Left lung (tissue), 10 donors: ENCODE data around the gene FAM163A. TPM values are rescaled to one million over a fixed set of nuclear protein-coding genes. Genes with fewer than 3 reads are reported as not detected.
A peak's percentile ranks its signal among the peaks of the same experiment; 100 is the strongest.

Source experiments
- ATAC-seq: fragments of 200-7000 bp; cut with Tn5 transposase; one replicate; pipeline ENCODE4 v1.9.1; 2020; ENCODE audit warnings: moderate library complexity
- DNase-seq, 4 donors: peaks; one replicate each; pipeline ENCODE4 v3.0.0-alpha.2; 2013 to 2020
- H3K27ac ChIP-seq, 2 donors: fragments of 200-600 bp; sonication (generic) in 1 of 2; one replicate each; pipeline versions ENCODE4 v1.5.0 to v1.8.0; 2020 to 2021
- H3K27me3 ChIP-seq, 2 donors: fragments of 200-600 bp; sonication (generic) in 1 of 2; one replicate each; pipeline versions ENCODE4 v1.5.0 to v1.8.0; 2020 to 2021
- H3K36me3 ChIP-seq, 2 donors: fragments of 200-600 bp; sonication (generic) in 1 of 2; one replicate each; pipeline versions ENCODE4 v1.5.0 to v1.8.0; 2020 to 2021
- H3K4me1 ChIP-seq, 2 donors: fragments of 200-600 bp; one replicate each; pipeline ENCODE4 v1.8.0; 2021
- H3K4me3 ChIP-seq, 2 donors: fragments of 200-600 bp; sonication (generic) in 1 of 2; one replicate each; pipeline versions ENCODE4 v1.5.0 to v1.8.0; 2020 to 2021; ENCODE audit warnings: mild to moderate bottlenecking in 1 of 2
- H3K9me3 ChIP-seq, 2 donors: fragments of 200-600 bp; sonication (generic) in 1 of 2; one replicate each; pipeline versions ENCODE4 v1.5.0 to v1.8.0; 2020 to 2021
- intact Hi-C, 2 donors: fragments of 100-400 bp; cut with DNase I; formaldehyde crosslinking; loops; one replicate each; pipeline versions ENCODE4 v1.11.2 to v1.14.2; 2022
- polyA plus RNA-seq, 6 donors: library from polyadenylated mRNA; unstranded; fragments of 120-200 nt; gene quantifications; one replicate each; pipeline ENCODE4 v1.2.1, GENCODE V29; 2013; ENCODE audit not compliant: insufficient read length in 6 of 6
- total RNA-seq, 2 donors: library from RNA; stranded (reverse); fragmentation: NEBNext Ultra II Directional; extraction: Animal tissue kit (Norgen Biotek cat#: 25700); gene quantifications; one replicate each; pipeline ENCODE4 v1.2.1, GENCODE V29; 2021
- TF ChIP-seq, protein P1 (sequence below), 2 donors: fragments of 200-600 bp; sonication (generic) in 1 of 2; IDR thresholded peaks; one replicate each; pipeline versions ENCODE4 v1.5.0 to v1.8.0; 2021; ENCODE audit warnings: antibody characterized with exemption in 2 of 2
- donor health status: DM: no; HTN: yes; CAD: no.
- donor health status: DM: no; HTN: no; CAD: no.

The FAM163A gene
- total and polyA plus RNA-seq, 8 donors, result 0.06 to 0.27 (median 0.12) TPM; not detected in 2

DNA sequence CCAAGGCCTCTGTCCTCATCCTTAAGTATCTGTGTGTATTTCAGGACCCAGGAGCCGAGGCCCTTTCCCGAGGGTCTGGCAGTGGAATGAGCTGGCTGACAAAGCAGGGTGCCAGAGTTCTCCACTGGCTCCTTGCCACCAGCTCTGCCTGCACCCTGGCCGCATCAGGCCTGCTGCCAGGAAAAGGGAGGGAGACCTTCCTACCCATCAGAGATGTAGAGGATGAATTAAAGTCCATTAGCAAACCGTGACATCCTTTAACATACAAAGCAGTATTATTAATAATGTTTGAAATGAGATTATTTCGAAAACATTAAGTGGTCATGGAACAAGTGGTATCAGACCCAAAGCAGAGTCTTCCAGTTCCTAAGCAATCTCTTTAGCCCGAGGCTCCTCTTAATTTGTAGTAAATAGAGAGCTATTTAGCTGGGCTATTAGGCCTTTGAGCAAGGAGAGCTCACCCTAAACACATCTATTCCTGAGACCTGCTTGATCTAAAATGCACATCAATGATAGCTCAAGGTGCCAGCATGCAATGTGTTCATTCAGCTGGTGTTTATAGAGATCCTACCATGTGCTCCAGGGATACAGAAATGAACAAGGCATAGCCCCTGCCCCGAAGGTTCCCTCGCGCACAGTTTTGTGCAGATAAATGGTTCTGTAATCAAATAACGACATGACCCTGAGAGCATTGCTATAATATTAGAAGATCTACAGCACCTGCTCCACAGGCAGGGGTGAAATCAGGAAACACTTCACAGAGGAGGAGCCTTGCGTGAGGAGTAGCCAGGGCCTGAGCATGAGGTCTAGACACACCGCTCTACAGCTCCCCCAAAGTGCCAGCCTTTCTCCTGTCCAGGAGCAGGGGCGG is 44.0 kb downstream of the FAM163A start:
- H3K9me3 ChIP-seq, result no peaks in the 10 kb centered on the region
- H3K36me3 ChIP-seq, result no peaks in the 10 kb centered on the region
- no peaks in the 10 kb centered on the region for H3K4me1 ChIP-seq
- intact Hi-C loops, result no loop called here
- H3K4me3 ChIP-seq, result no peak overlapping the region
- TF ChIP-seq, protein P1, sequence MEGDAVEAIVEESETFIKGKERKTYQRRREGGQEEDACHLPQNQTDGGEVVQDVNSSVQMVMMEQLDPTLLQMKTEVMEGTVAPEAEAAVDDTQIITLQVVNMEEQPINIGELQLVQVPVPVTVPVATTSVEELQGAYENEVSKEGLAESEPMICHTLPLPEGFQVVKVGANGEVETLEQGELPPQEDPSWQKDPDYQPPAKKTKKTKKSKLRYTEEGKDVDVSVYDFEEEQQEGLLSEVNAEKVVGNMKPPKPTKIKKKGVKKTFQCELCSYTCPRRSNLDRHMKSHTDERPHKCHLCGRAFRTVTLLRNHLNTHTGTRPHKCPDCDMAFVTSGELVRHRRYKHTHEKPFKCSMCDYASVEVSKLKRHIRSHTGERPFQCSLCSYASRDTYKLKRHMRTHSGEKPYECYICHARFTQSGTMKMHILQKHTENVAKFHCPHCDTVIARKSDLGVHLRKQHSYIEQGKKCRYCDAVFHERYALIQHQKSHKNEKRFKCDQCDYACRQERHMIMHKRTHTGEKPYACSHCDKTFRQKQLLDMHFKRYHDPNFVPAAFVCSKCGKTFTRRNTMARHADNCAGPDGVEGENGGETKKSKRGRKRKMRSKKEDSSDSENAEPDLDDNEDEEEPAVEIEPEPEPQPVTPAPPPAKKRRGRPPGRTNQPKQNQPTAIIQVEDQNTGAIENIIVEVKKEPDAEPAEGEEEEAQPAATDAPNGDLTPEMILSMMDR (IDR thresholded peaks at IDR 0.05), result no peak
- no peaks in the 10 kb centered on the region for H3K27me3 ChIP-seq
- DNase-seq, result no peak
- H3K27ac ChIP-seq, result no peak overlapping the region
- ATAC-seq, result no peak

DNA sequence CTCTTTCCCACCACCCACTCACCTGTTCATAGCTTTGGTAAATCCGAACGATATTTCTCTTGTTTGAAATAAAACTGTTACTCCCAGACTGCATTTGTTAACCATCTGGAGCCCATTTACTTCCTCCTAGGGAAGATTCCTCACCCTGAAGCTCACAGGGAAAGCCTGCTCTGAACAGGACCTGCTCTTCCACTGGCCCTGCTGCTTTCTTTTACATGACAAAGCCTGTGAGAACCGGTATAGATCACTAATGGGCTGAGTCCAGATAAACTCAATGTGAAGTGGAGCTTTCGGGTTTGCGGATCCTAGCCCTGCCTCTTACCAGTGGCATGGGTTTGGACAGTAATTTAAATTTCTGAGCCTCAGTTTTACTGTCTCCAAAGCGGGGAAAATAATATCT is 45.2 kb downstream of the FAM163A start:
- Histone ChIP-seq H3K9me3 (no peaks in the 10 kb centered on the region), H3K36me3 (no peaks in the 10 kb centered on the region), H3K4me1 (no peaks in the 10 kb centered on the region), H3K27ac (no peak overlapping the region), H3K4me3 (no peak overlapping the region), H3K27me3 (no peaks in the 10 kb centered on the region)
- intact Hi-C loops, result no loop called here
- no peak for DNase-seq
- TF ChIP-seq, protein P1 (IDR thresholded peaks at IDR 0.05), result no peak
- ATAC-seq, result no peak

GRCh38 chr1:179793281-179793680 is 50.2 kb downstream of the FAM163A start:
- no peaks in the 10 kb centered on the region for H3K4me1 ChIP-seq
- no peaks in the 10 kb centered on the region for H3K36me3 ChIP-seq
- ATAC-seq, result no peak
- TF ChIP-seq, protein P1 (IDR thresholded peaks at IDR 0.05), result no peak
- no peaks in the 10 kb centered on the region for H3K27me3 ChIP-seq
- no peaks in the 10 kb centered on the region for H3K9me3 ChIP-seq
- H3K27ac ChIP-seq, result no peak overlapping the region
- no peak overlapping the region for H3K4me3 ChIP-seq
- intact Hi-C loops, result no loop called here
- no peak for DNase-seq

DNA sequence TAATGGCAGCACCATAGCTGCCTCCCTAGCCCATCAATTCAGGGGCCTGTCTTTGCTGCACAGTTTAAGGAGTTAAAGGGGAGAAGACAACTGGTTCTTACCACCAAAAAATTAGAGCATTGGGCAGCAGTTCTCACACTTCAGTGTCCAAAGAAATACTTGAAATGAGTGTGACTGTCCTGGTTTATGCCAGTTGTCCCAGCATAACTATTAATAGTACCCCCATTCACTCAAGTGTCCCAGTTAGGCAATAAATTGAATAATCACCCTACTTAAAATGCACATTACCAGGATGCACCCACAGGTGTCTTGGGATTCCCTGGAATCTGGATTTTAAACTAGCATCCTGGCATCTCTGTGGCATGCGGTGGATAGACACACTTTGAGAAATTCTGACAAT is 51.1 kb downstream of the FAM163A start:
- TF ChIP-seq, protein P1 (IDR thresholded peaks at IDR 0.05), result no peak
- Histone ChIP-seq H3K4me1 (no peaks in the 10 kb centered on the region), H3K36me3 (no peaks in the 10 kb centered on the region), H3K27ac (no peak overlapping the region), H3K4me3 (no peak overlapping the region), H3K9me3 (no peaks in the 10 kb centered on the region), H3K27me3 (no peaks in the 10 kb centered on the region)
- DNase-seq (no peak), ATAC-seq (no peak)
- intact Hi-C loops, result no loop called here

GRCh38 chr1:179794669-179795068 is 51.6 kb downstream of the FAM163A start:
- DNase-seq, result no peak
- intact Hi-C loops, result no loop called here
- H3K4me3 ChIP-seq, result no peak overlapping the region
- ATAC-seq, result peak; percentile 33
- TF ChIP-seq, protein P1 (IDR thresholded peaks at IDR 0.05), result no peak
- no peaks in the 10 kb centered on the region for H3K36me3 ChIP-seq
- no peaks in the 10 kb centered on the region for H3K27me3 ChIP-seq
- no peak overlapping the region for H3K27ac ChIP-seq
- no peaks in the 10 kb centered on the region for H3K9me3 ChIP-seq
- H3K4me1 ChIP-seq, result no peaks in the 10 kb centered on the region
